Measurements from ENCODE around the gene GPR37. TPM values are rescaled to one million over a fixed set of nuclear protein-coding genes. Genes with fewer than 3 reads are reported as not detected.

GPR37 gene
- total and polyA plus RNA-seq, 10 of the 15 experiments (the other 5 are each of a cell fraction or from before 2014, with no cell fraction given) = 0.02 TPM; not detected in 9

DNA sequence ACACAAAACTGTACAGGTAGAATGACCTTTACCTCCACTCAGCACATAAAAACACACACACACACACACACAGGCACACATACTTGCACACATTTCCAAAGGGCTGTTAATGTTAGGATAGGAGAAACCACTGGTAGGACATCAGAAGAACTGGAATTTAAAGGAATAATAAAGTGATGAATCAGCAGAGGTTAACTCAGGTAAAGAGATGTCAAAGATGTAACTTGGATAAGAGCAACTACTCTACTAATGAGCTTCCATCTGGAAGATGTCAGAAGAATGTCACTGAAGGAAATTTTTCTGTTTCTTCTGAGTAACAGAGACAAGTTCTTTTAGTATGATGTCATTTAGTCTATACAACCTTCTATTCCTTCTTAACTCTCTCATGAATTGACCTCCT, 26.4 kb upstream of the GPR37 start:
- in situ Hi-C loops (cut with MboI) = no loop called here
- Histone ChIP-seq H2AFZ (ENCODE audit: control insufficient read depth, low read depth, low read length) (no peak overlapping the region), H3K79me2 (ENCODE audit: control insufficient read depth, insufficient read depth, low read length) (no peaks in the 10 kb centered on the region), H3K9ac (ENCODE audit: control insufficient read depth, insufficient read depth, low read length) (no peak overlapping the region), H4K20me1 (ENCODE audit: control insufficient read depth, insufficient read depth) (no peaks in the 10 kb centered on the region), H3K36me3 (ENCODE audit: control insufficient read depth in 2 of 2, insufficient read depth in 2 of 2, low read length in 1 of 2) (no peaks in the 10 kb centered on the region), H3K9me3 (replicated peaks; ENCODE audit: control insufficient read depth, insufficient read depth, low read length) (no peaks in the 10 kb centered on the region), H3K27me3 (replicated peaks in 1 of 2; ENCODE audit: control insufficient read depth in 2 of 2, insufficient read depth in 2 of 2, low read length in 1 of 2) (no peaks in the 10 kb centered on the region; a peak in 1 of 4 replicates), H3K4me1 (ENCODE audit: control insufficient read depth, insufficient read depth, low read length) (no peaks in the 10 kb centered on the region), H3K4me2 (ENCODE audit: control insufficient read depth, insufficient read depth) (no peak overlapping the region), H3K27ac (ENCODE audit: control insufficient read depth, insufficient read depth) (no peak overlapping the region), H3K4me3 (no peak overlapping the region)
- intact Hi-C loops (cut with micrococcal nuclease; ENCODE audit: unreplicated experiment) = no loop called here
- POLR2A ChIA-PET = interaction anchor here (0.6 kb wide), 1 partner anchor 1084 kb away, joined by 3 read pairs; no protein-coding TSS in a partner anchor
- TF ChIP-seq, protein P1, sequence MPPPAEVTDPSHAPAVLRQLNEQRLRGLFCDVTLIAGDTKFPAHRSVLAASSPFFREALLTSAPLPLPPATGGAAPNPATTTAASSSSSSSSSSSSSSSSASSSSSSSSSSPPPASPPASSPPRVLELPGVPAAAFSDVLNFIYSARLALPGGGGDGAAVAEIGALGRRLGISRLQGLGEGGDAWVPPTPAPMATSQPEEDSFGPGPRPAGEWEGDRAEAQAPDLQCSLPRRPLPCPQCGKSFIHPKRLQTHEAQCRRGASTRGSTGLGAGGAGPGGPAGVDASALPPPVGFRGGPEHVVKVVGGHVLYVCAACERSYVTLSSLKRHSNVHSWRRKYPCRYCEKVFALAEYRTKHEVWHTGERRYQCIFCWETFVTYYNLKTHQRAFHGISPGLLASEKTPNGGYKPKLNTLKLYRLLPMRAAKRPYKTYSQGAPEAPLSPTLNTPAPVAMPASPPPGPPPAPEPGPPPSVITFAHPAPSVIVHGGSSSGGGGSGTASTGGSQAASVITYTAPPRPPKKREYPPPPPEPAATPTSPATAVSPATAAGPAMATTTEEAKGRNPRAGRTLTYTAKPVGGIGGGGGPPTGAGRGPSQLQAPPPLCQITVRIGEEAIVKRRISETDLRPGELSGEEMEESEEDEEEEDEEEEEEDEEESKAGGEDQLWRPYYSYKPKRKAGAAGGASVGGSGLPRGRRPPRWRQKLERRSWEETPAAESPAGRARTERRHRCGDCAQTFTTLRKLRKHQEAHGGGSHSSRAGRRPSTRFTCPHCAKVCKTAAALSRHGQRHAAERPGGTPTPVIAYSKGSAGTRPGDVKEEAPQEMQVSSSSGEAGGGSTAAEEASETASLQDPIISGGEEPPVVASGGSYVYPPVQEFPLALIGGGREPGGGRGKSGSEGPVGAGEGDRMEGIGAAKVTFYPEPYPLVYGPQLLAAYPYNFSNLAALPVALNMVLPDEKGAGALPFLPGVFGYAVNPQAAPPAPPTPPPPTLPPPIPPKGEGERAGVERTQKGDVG (CRISPR knock-in tag; IDR thresholded peaks at IDR 0.05) = no peak
- TF ChIP-seq POU2F2 (IDR thresholded peaks at IDR 0.05; ENCODE audit: borderline replicate concordance, low read depth, low read length) (no peak), EZH2 (IDR thresholded peaks at IDR 0.05; ENCODE audit: borderline replicate concordance, control insufficient read depth, low read depth, low read length) (no peak), ZNF207 (IDR thresholded peaks at IDR 0.05; ENCODE audit: borderline replicate concordance) (no peak), CBX3 (IDR thresholded peaks at IDR 0.05; ENCODE audit: borderline replicate concordance, low read depth) (no peak), SMAD5 (IDR thresholded peaks at IDR 0.05; ENCODE audit: low read depth) (no peak), FOXM1 (IDR thresholded peaks at IDR 0.05; ENCODE audit: low read depth, low read length) (no peak)
- SMC1A ChIA-PET (ENCODE audit: uncharacterized antibody, unreplicated experiment) = no interaction called here
- ATAC-seq = no peak
- BruUV-seq (replicated peaks) = no TSS peak
- no peak for FAIRE-seq
- no peak for DNase-seq (ENCODE audit: low read depth, low spot score)
- RAD21 ChIA-PET (ENCODE audit: unreplicated experiment) = no interaction called here
- CTCF ChIA-PET = no interaction called here

Data from GM12878 (cell line).